22Rv1 (cell line): ENCODE measurements around the gene OIP5.

Experiments used
- CTCF ChIP-seq: fragments of 450-650 bp; IDR thresholded peaks from 2 replicates; pipeline ENCODE4 v1.5.1; 2017; ENCODE audit warnings: mild to moderate bottlenecking
- ZFX ChIP-seq: fragments of 450-650 bp; IDR thresholded peaks from 2 replicates; pipeline ENCODE4 v1.6.1; 2017; ENCODE audit warnings: antibody characterized with exemption, borderline replicate concordance

- no peak for TF ChIP-seq CTCF
- TF ChIP-seq ZFX: no peak
Measured at GRCh38 chr15:41337631-41338522, 5.5 kb upstream of the OIP5 start.
